ENCODE data around the gene DNAAF5.

Gene DNAAF5

GRCh38 chr7:781186-781849 lies 54.8 kb downstream of the DNAAF5 start:
- no peaks in the 10 kb centered on the region for H3K4me1 ChIP-seq (ENCODE audit: control insufficient read depth, insufficient read depth, low read length)
- H3K9me3 ChIP-seq (ENCODE audit: control insufficient read depth, low read length) = no peaks in the 10 kb centered on the region
- H3K36me3 ChIP-seq (ENCODE audit: control insufficient read depth, insufficient read depth, low read length) = peaks cover 7% of the 10 kb centered on the region
- no peaks in the 10 kb centered on the region for H3K27me3 ChIP-seq (ENCODE audit: control insufficient read depth, insufficient read depth, low read length, poor library complexity, severe bottlenecking)
- no peak overlapping the region for H3K27ac ChIP-seq (ENCODE audit: insufficient read depth, low read depth, low read length, poor library complexity, severe bottlenecking)
- no peak overlapping the region for H3K4me3 ChIP-seq (ENCODE audit: insufficient read depth, low read depth, low read length)
- WGBS, 2 experiments = 94% methylated on average over 23 of the region's 23 CpGs

GRCh38 chr7:781936-782529 lies 55.5 kb downstream of the DNAAF5 start:
- H3K27me3 ChIP-seq (ENCODE audit: control insufficient read depth, insufficient read depth, low read length, poor library complexity, severe bottlenecking) = no peaks in the 10 kb centered on the region
- H3K4me1 ChIP-seq (ENCODE audit: control insufficient read depth, insufficient read depth, low read length) = no peaks in the 10 kb centered on the region
- no peaks in the 10 kb centered on the region for H3K9me3 ChIP-seq (ENCODE audit: control insufficient read depth, low read length)
- no peak overlapping the region for H3K4me3 ChIP-seq (ENCODE audit: insufficient read depth, low read depth, low read length)
- H3K36me3 ChIP-seq (ENCODE audit: control insufficient read depth, insufficient read depth, low read length) = peaks cover 7% of the 10 kb centered on the region
- 95 to 97% methylated on average over 80 of the region's 80 CpGs for WGBS, 2 experiments
- no peak overlapping the region for H3K27ac ChIP-seq (ENCODE audit: insufficient read depth, low read depth, low read length, poor library complexity, severe bottlenecking)

- Histone ChIP-seq H3K36me3 (ENCODE audit: control insufficient read depth, insufficient read depth, low read length) (peaks cover 7% of the 10 kb centered on the region), H3K4me1 (ENCODE audit: control insufficient read depth, insufficient read depth, low read length) (no peaks in the 10 kb centered on the region), H3K27me3 (ENCODE audit: control insufficient read depth, insufficient read depth, low read length, poor library complexity, severe bottlenecking) (no peaks in the 10 kb centered on the region), H3K9me3 (ENCODE audit: control insufficient read depth, low read length) (no peaks in the 10 kb centered on the region), H3K4me3 (ENCODE audit: insufficient read depth, low read depth, low read length) (no peak overlapping the region), H3K27ac (ENCODE audit: insufficient read depth, low read depth, low read length, poor library complexity, severe bottlenecking) (no peak overlapping the region)
- 95 to 96% methylated on average over 56 of the region's 56 CpGs for WGBS, 2 experiments
These were observed 56.4 kb downstream of the DNAAF5 start for GRCh38 chr7:782718-783449.

- H3K9me3 ChIP-seq (ENCODE audit: control insufficient read depth, low read length) = no peaks in the 10 kb centered on the region
- H3K27ac ChIP-seq (ENCODE audit: insufficient read depth, low read depth, low read length, poor library complexity, severe bottlenecking) = no peak overlapping the region
- no peaks in the 10 kb centered on the region for H3K4me1 ChIP-seq (ENCODE audit: control insufficient read depth, insufficient read depth, low read length)
- 95 to 97% methylated on average over 36 of the region's 36 CpGs for WGBS, 2 experiments
- H3K36me3 ChIP-seq (ENCODE audit: control insufficient read depth, insufficient read depth, low read length) = peaks cover 6% of the 10 kb centered on the region
- no peaks in the 10 kb centered on the region for H3K27me3 ChIP-seq (ENCODE audit: control insufficient read depth, insufficient read depth, low read length, poor library complexity, severe bottlenecking)
- no peak overlapping the region for H3K4me3 ChIP-seq (ENCODE audit: insufficient read depth, low read depth, low read length)
These were observed 57.3 kb downstream of the DNAAF5 start for GRCh38 chr7:783556-784490.

GRCh38 chr7:784971-785370 lies 58.5 kb downstream of the DNAAF5 start:
- Histone ChIP-seq H3K4me3 (ENCODE audit: insufficient read depth, low read depth, low read length) (no peak overlapping the region), H3K27ac (ENCODE audit: insufficient read depth, low read depth, low read length, poor library complexity, severe bottlenecking) (no peak overlapping the region), H3K4me1 (ENCODE audit: control insufficient read depth, insufficient read depth, low read length) (no peaks in the 10 kb centered on the region), H3K9me3 (ENCODE audit: control insufficient read depth, low read length) (no peaks in the 10 kb centered on the region), H3K36me3 (ENCODE audit: control insufficient read depth, insufficient read depth, low read length) (peaks cover 4% of the 10 kb centered on the region), H3K27me3 (ENCODE audit: control insufficient read depth, insufficient read depth, low read length, poor library complexity, severe bottlenecking) (no peaks in the 10 kb centered on the region)
- 96% methylated on average over 21 of the region's 21 CpGs for WGBS, 2 experiments

- peaks cover 4% of the 10 kb centered on the region for H3K36me3 ChIP-seq (ENCODE audit: control insufficient read depth, insufficient read depth, low read length)
- no peaks in the 10 kb centered on the region for H3K4me1 ChIP-seq (ENCODE audit: control insufficient read depth, insufficient read depth, low read length)
- no peaks in the 10 kb centered on the region for H3K27me3 ChIP-seq (ENCODE audit: control insufficient read depth, insufficient read depth, low read length, poor library complexity, severe bottlenecking)
- H3K9me3 ChIP-seq (ENCODE audit: control insufficient read depth, low read length) = no peaks in the 10 kb centered on the region
- H3K27ac ChIP-seq (ENCODE audit: insufficient read depth, low read depth, low read length, poor library complexity, severe bottlenecking) = no peak overlapping the region
- H3K4me3 ChIP-seq (ENCODE audit: insufficient read depth, low read depth, low read length) = no peak overlapping the region
- WGBS, 2 experiments = 95 to 97% methylated on average over 10 of the region's 10 CpGs
These were observed 58.9 kb downstream of the DNAAF5 start for GRCh38 chr7:785416-785815.

- H3K9me3 ChIP-seq (ENCODE audit: control insufficient read depth, low read length) = no peaks in the 10 kb centered on the region
- no peaks in the 10 kb centered on the region for H3K27me3 ChIP-seq (ENCODE audit: control insufficient read depth, insufficient read depth, low read length, poor library complexity, severe bottlenecking)
- no peak overlapping the region for H3K27ac ChIP-seq (ENCODE audit: insufficient read depth, low read depth, low read length, poor library complexity, severe bottlenecking)
- no peak overlapping the region for H3K4me3 ChIP-seq (ENCODE audit: insufficient read depth, low read depth, low read length)
- H3K36me3 ChIP-seq (ENCODE audit: control insufficient read depth, insufficient read depth, low read length) = peaks cover 4% of the 10 kb centered on the region
- H3K4me1 ChIP-seq (ENCODE audit: control insufficient read depth, insufficient read depth, low read length) = no peaks in the 10 kb centered on the region
- WGBS, 2 experiments = 61 to 70% methylated on average over 10 to 11 of the region's 11 CpGs
These were observed 60.2 kb downstream of the DNAAF5 start for GRCh38 chr7:786472-787255.

GRCh38 chr7:787332-788240 lies 61.1 kb downstream of the DNAAF5 start:
- Histone ChIP-seq H3K9me3 (ENCODE audit: control insufficient read depth, low read length) (no peaks in the 10 kb centered on the region), H3K27me3 (ENCODE audit: control insufficient read depth, insufficient read depth, low read length, poor library complexity, severe bottlenecking) (no peaks in the 10 kb centered on the region), H3K36me3 (ENCODE audit: control insufficient read depth, insufficient read depth, low read length) (peaks cover 4% of the 10 kb centered on the region), H3K4me3 (ENCODE audit: insufficient read depth, low read depth, low read length) (no peak overlapping the region), H3K27ac (ENCODE audit: insufficient read depth, low read depth, low read length, poor library complexity, severe bottlenecking) (no peak overlapping the region), H3K4me1 (ENCODE audit: control insufficient read depth, insufficient read depth, low read length) (no peaks in the 10 kb centered on the region)
- WGBS, 2 experiments = 95% methylated on average over 27 of the region's 27 CpGs

- H3K4me3 ChIP-seq (ENCODE audit: insufficient read depth, low read depth, low read length) = no peak overlapping the region
- WGBS, 2 experiments = 89 to 90% methylated on average over 5 of the region's 5 CpGs
- no peaks in the 10 kb centered on the region for H3K27me3 ChIP-seq (ENCODE audit: control insufficient read depth, insufficient read depth, low read length, poor library complexity, severe bottlenecking)
- H3K9me3 ChIP-seq (ENCODE audit: control insufficient read depth, low read length) = no peaks in the 10 kb centered on the region
- H3K4me1 ChIP-seq (ENCODE audit: control insufficient read depth, insufficient read depth, low read length) = no peaks in the 10 kb centered on the region
- H3K27ac ChIP-seq (ENCODE audit: insufficient read depth, low read depth, low read length, poor library complexity, severe bottlenecking) = no peak overlapping the region
- H3K36me3 ChIP-seq (ENCODE audit: control insufficient read depth, insufficient read depth, low read length) = no peaks in the 10 kb centered on the region
These were observed 65.0 kb downstream of the DNAAF5 start for GRCh38 chr7:791519-791918.
